IMR-90 (cell line): ENCODE results near the gene CAMK4. TPM values are rescaled to one million over a fixed set of nuclear protein-coding genes. Genes with fewer than 3 reads are reported as not detected.

Experiments
- ATAC-seq: fragments of 200-7000 bp; cut with Tn5 transposase; 2 replicates; pipeline ENCODE4 v1.9.1; 2020; ENCODE audit warnings: low read depth, mild to moderate bottlenecking, moderate library complexity
- BruUV-seq: library from RNA; stranded (reverse); fragments of 400-500 nt; replicated peaks from 2 replicates; lab custom pipeline; 2021; lab: Mats Ljungman, UMichigan
- CTCF ChIA-PET: fragments of 300-600 bp; formaldehyde crosslinking; extraction: SDS; loops from one replicate; lab custom pipeline; 2021; ENCODE audit warnings: antibody characterized with exemption; lab: Yijun Ruan, JAX
- POLR2A ChIA-PET: fragments of 300-600 bp; sonication (Branson Sonifier 250); formaldehyde crosslinking; loops from one replicate; lab custom pipeline; 2022; ENCODE audit warnings: antibody characterized with exemption; ENCODE audit not compliant: unreplicated experiment; lab: Charles Lee
- DNase-seq: peaks from one replicate; pipeline ENCODE4 v3.0.0; 2013
- H2AFZ ChIP-seq: replicated peaks from 2 replicates; pipeline ENCODE3; 2013; ENCODE audit warnings: low read length, mild to moderate bottlenecking; ENCODE audit not compliant: poor library complexity
- H2AK5ac ChIP-seq: 2 replicates; pipeline ENCODE4 v1.6.1; 2013; ENCODE audit warnings: low read depth, low read length, inconsistent platforms
- H2AK9ac ChIP-seq: replicated peaks from 2 replicates; pipeline ENCODE3; 2013; ENCODE audit warnings: mild to moderate bottlenecking, low read depth, low read length, moderate library complexity; ENCODE audit not compliant: poor library complexity
- H2BK120ac ChIP-seq: 2 replicates; pipeline ENCODE4 v1.6.1; 2013; ENCODE audit warnings: low read depth, low read length, inconsistent platforms
- H2BK15ac ChIP-seq: 3 replicates; pipeline ENCODE4 v1.6.1; 2013; ENCODE audit warnings: low read depth, low read length, inconsistent platforms
- H2BK20ac ChIP-seq: 2 replicates; pipeline ENCODE4 v1.6.1; 2013; ENCODE audit warnings: low read depth, mild to moderate bottlenecking, inconsistent platforms, low read length, moderate library complexity
- H2BK5ac ChIP-seq: 2 replicates; pipeline ENCODE4 v1.6.1; 2013; ENCODE audit warnings: mild to moderate bottlenecking, low read depth, low read length, inconsistent platforms; ENCODE audit not compliant: poor library complexity, severe bottlenecking
- H3K14ac ChIP-seq: replicated peaks from 2 replicates; pipeline ENCODE4 v1.6.1; 2013; ENCODE audit warnings: low read depth, low read length, inconsistent platforms
- H3K18ac ChIP-seq: 2 replicates; pipeline ENCODE4 v1.6.1; 2013; ENCODE audit warnings: low read depth, low read length, control low read depth
- H3K23ac ChIP-seq: 2 replicates; pipeline ENCODE4 v1.6.1; 2013; ENCODE audit warnings: low read depth, low read length, inconsistent platforms
- H3K27ac ChIP-seq: 2 replicates; pipeline ENCODE4 v1.5.1; 2013; ENCODE audit warnings: mild to moderate bottlenecking, control low read depth, low read length; ENCODE audit not compliant: insufficient read depth
- H3K27me3 ChIP-seq: 2 replicates; pipeline ENCODE4 v1.6.1; 2013; ENCODE audit warnings: low read length; ENCODE audit not compliant: control insufficient read depth, insufficient read depth
- H3K36me3 ChIP-seq: 2 replicates; pipeline ENCODE4 v1.6.1; 2013; ENCODE audit warnings: low read length, mixed read lengths; ENCODE audit not compliant: control insufficient read depth, insufficient read depth
- H3K4ac ChIP-seq: 2 replicates; pipeline ENCODE4 v1.6.1; 2013; ENCODE audit warnings: low read depth, low read length, inconsistent platforms
- H3K4me1 ChIP-seq: 2 replicates; pipeline ENCODE4 v1.6.1; 2013; ENCODE audit warnings: low read length, mixed read lengths; ENCODE audit not compliant: control insufficient read depth, insufficient read depth
- H3K4me2 ChIP-seq: 2 replicates; pipeline ENCODE4 v1.6.1; 2013; ENCODE audit warnings: low read depth, mild to moderate bottlenecking, control low read depth, low read length, moderate library complexity
- H3K4me3 ChIP-seq: 2 replicates; pipeline ENCODE4 v1.5.1; 2013; ENCODE audit warnings: low read depth, mild to moderate bottlenecking, control low read depth, low read length, moderate library complexity; ENCODE audit not compliant: insufficient read depth
- H3K56ac ChIP-seq: 2 replicates; pipeline ENCODE4 v1.6.1; 2013; ENCODE audit warnings: low read length, inconsistent platforms; ENCODE audit not compliant: insufficient read depth; ENCODE audit errors: extremely low read depth
- H3K79me1 ChIP-seq, 2 experiments: 2 replicates each; pipeline ENCODE4 v1.6.1; 2013; ENCODE audit warnings: low read length in 2 of 2, inconsistent platforms in 1 of 2, low read depth in 1 of 2
- H3K9ac ChIP-seq: 2 replicates; pipeline ENCODE4 v1.6.1; 2013; ENCODE audit warnings: low read depth, low read length, control low read depth
- H3K9me1 ChIP-seq: 2 replicates; pipeline ENCODE4 v1.6.1; 2013; ENCODE audit warnings: low read length, inconsistent platforms; ENCODE audit not compliant: insufficient read depth
- H3K9me3 ChIP-seq: 2 replicates; pipeline ENCODE4 v1.6.1; 2013; ENCODE audit warnings: low read length; ENCODE audit not compliant: control insufficient read depth, insufficient read depth
- H4K20me1 ChIP-seq: 2 replicates; pipeline ENCODE4 v1.6.1; 2013; ENCODE audit warnings: low read length, inconsistent platforms; ENCODE audit not compliant: insufficient read depth
- H4K5ac ChIP-seq: 2 replicates; pipeline ENCODE4 v1.6.1; 2013; ENCODE audit warnings: mild to moderate bottlenecking, low read depth, low read length, control low read depth
- H4K8ac ChIP-seq, 2 experiments: 2 replicates each; pipeline ENCODE4 v1.6.1; 2013; ENCODE audit warnings: low read depth in 2 of 2, low read length in 2 of 2, control low read depth in 1 of 2, inconsistent platforms in 1 of 2
- H4K91ac ChIP-seq: 2 replicates; pipeline ENCODE4 v1.6.1; 2013; ENCODE audit warnings: low read depth, low read length, inconsistent platforms; ENCODE audit not compliant: insufficient read depth
- BHLHE40 ChIP-seq: fragments of 150-350 bp; IDR thresholded peaks from 2 replicates; pipeline ENCODE4 v1.6.1; 2016; ENCODE audit warnings: mild to moderate bottlenecking, low read depth, low read length
- CEBPB ChIP-seq: IDR thresholded peaks from 2 replicates; pipeline ENCODE4 v1.6.1; 2012; ENCODE audit warnings: low read depth, low read length, improper control_type of control experiment
- CHD1 ChIP-seq: IDR thresholded peaks from 2 replicates; pipeline ENCODE4 v1.6.1; 2012; ENCODE audit warnings: low read depth, low read length, improper control_type of control experiment
- CTCF ChIP-seq: conservative IDR thresholded peaks from 2 replicates; pipeline ENCODE4 v1.5.1; 2012; ENCODE audit warnings: mild to moderate bottlenecking, low read depth, low read length, improper control_type of control experiment
- ELK1 ChIP-seq: fragments of 150-350 bp; IDR thresholded peaks from 2 replicates; pipeline ENCODE4 v1.6.1; 2016; ENCODE audit warnings: low read depth, mild to moderate bottlenecking, low read length, moderate library complexity, borderline replicate concordance
- FOS ChIP-seq: fragments of 150-350 bp; IDR thresholded peaks from 2 replicates; pipeline ENCODE4 v1.6.1; 2016; ENCODE audit warnings: low read depth, low read length
- MAFK ChIP-seq: IDR thresholded peaks from 2 replicates; pipeline ENCODE4 v1.6.1; 2012; ENCODE audit warnings: low read depth, low read length, improper control_type of control experiment
- MAZ ChIP-seq: IDR thresholded peaks from 2 replicates; pipeline ENCODE4 v1.6.1; 2012; ENCODE audit warnings: low read depth, mild to moderate bottlenecking, low read length, improper control_type of control experiment, moderate library complexity, borderline replicate concordance
- MXI1 ChIP-seq: IDR thresholded peaks from 2 replicates; pipeline ENCODE4 v1.6.1; 2012; ENCODE audit warnings: low read depth, mild to moderate bottlenecking, low read length, moderate library complexity, borderline replicate concordance
- NFE2L2 ChIP-seq: fragments of 150-350 bp; IDR thresholded peaks from 2 replicates; pipeline ENCODE4 v1.6.1; 2016; ENCODE audit warnings: low read depth, mild to moderate bottlenecking, low read length
- POLR2A ChIP-seq: IDR thresholded peaks from 2 replicates; pipeline ENCODE4 v1.6.1; 2012; ENCODE audit warnings: mild to moderate bottlenecking, low read depth, low read length
- RAD21 ChIP-seq: IDR thresholded peaks from 2 replicates; pipeline ENCODE4 v1.6.1; 2012; ENCODE audit warnings: low read length, improper control_type of control experiment
- RCOR1 ChIP-seq: IDR thresholded peaks from 2 replicates; pipeline ENCODE4 v1.6.1; 2012; ENCODE audit warnings: mild to moderate bottlenecking, low read length, improper control_type of control experiment; ENCODE audit not compliant: insufficient replicate concordance
- RFX5 ChIP-seq: IDR thresholded peaks from 2 replicates; pipeline ENCODE4 v1.8.0; 2012; ENCODE audit warnings: low read depth, mild to moderate bottlenecking, low read length, moderate library complexity
- SMC3 ChIP-seq: fragments of 150-350 bp; IDR thresholded peaks from 2 replicates; pipeline ENCODE4 v1.6.1; 2016; ENCODE audit warnings: low read depth, mild to moderate bottlenecking, antibody characterized with exemption, low read length, moderate library complexity
- WGBS, 2 experiments: methylation state at CpG; one replicate each; pipeline versions ENCODE4 v1.1.5 to v1.1.7; 2013; ENCODE audit warnings: missing lambda C conversion rate in 2 of 2; ENCODE audit not compliant: insufficient read length in 1 of 2; ENCODE audit errors: extremely low coverage in 2 of 2; 5-methylcytosine and 5-hydroxymethylcytosine counted together
- dilution Hi-C: fragments of 300-500 bp; cut with HindIII; formaldehyde crosslinking; loops from one replicate; pipeline ENCODE4 v1.14.3; 2018; ENCODE audit warnings: low sequenced_read_pairs; ENCODE audit not compliant: unreplicated experiment
- in situ Hi-C: fragments of 300-500 bp; cut with MboI; formaldehyde crosslinking; loops from 3 replicates; pipeline ENCODE4 v1.14.3; 2019; ENCODE audit warnings: low sequenced_read_pairs, inconsistent platforms, mixed read lengths
- intact Hi-C: fragments of 100-400 bp; cut with micrococcal nuclease; formaldehyde crosslinking; loops from 2 replicates; pipeline ENCODE4 v1.10.0; 2022
- polyA plus RNA-seq, 3 experiments: library from polyadenylated mRNA; depleted of rRNA; stranded (reverse); fragments of >200 nt; gene quantifications; 2 replicates each; pipeline ENCODE4 v1.2.3, GENCODE V29; 2012; ENCODE audit warnings: low replicate concordance in 1 of 3
- total RNA-seq: library from RNA; depleted of rRNA; stranded (reverse); fragments of >200 nt; gene quantifications from 2 replicates; pipeline ENCODE4 v1.2.3, GENCODE V29; 2012
- TF ChIP-seq, protein P1 (sequence below): fragments of 150-350 bp; IDR thresholded peaks from 2 replicates; pipeline ENCODE4 v1.6.1; 2017; ENCODE audit warnings: mild to moderate bottlenecking, antibody characterized with exemption, low read length, low read depth

The CAMK4 gene
- total and polyA plus RNA-seq, 2 of the 4 experiments (the other 2 are of a cell fraction): 3.7 to 4.8 TPM

DNA sequence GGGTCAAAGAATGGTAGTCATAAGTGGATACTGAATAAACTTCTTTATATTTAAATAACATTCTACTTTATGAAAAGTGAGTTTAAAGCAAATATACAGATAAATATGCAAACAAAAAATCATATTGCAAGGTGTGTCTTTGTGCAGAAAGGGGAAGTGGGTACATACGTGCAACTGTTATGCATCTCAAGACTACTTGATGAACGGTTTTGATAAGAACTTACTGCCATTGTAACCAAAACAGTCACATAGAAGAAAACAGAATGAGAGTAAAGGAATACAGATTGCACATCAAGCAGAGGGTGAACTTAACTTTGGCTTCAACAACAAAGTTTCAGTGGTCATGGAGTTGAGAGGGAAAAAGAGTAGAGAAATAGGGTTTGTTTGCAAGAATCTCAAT, 9.9 kb downstream of the CAMK4 start:
- Histone ChIP-seq H3K4me1 (peaks cover 6% of the 10 kb centered on the region; the same call in 1 of the 2 replicates), H2AK9ac (no peak overlapping the region), H4K91ac (no peak overlapping the region), H3K36me3 (no peaks in the 10 kb centered on the region), H3K4ac (no peak overlapping the region), H3K9me1 (no peaks in the 10 kb centered on the region), H4K8ac (no peak overlapping the region), H2BK15ac (no peak overlapping the region), H2BK5ac (no peak overlapping the region), H3K56ac (no peak overlapping the region), H2AK5ac (no peak overlapping the region), H2AFZ (no peak overlapping the region), H2BK20ac (no peak overlapping the region), H3K27me3 (no peaks in the 10 kb centered on the region), H4K20me1 (no peaks in the 10 kb centered on the region), H3K18ac (no peak overlapping the region), H3K9me3 (no peaks in the 10 kb centered on the region), H3K27ac (no peak overlapping the region), H3K4me3 (no peak overlapping the region), H3K14ac (no peak overlapping the region), H3K79me1 (no peaks in the 10 kb centered on the region), H3K23ac (no peak overlapping the region), H4K5ac (no peak overlapping the region), H3K9ac (no peak overlapping the region), H2BK120ac (no peak overlapping the region), H3K4me2 (no peak overlapping the region)
- dilution Hi-C loops: no loop called here
- ATAC-seq (no peak), DNase-seq (no peak)
- in situ Hi-C loops: no loop called here
- intact Hi-C loops: no loop called here
- TF ChIP-seq MAZ (no peak), FOS (no peak), MAFK (no peak), ELK1 (no peak), BHLHE40 (no peak), MXI1 (no peak), NFE2L2 (no peak), RFX5 (no peak), RAD21 (no peak), RCOR1 (no peak), CHD1 (no peak), POLR2A (no peak), CTCF (no peak), CEBPB (no peak), SMC3 (no peak)
- TF ChIP-seq, protein P1, sequence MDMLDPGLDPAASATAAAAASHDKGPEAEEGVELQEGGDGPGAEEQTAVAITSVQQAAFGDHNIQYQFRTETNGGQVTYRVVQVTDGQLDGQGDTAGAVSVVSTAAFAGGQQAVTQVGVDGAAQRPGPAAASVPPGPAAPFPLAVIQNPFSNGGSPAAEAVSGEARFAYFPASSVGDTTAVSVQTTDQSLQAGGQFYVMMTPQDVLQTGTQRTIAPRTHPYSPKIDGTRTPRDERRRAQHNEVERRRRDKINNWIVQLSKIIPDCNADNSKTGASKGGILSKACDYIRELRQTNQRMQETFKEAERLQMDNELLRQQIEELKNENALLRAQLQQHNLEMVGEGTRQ: no peak
- WGBS, 2 experiments: no CpG with 5 or more reads among the region's 2 CpGs
- ChIA-PET POLR2A (no interaction called here), CTCF (no interaction called here)
- BruUV-seq: no TSS peak
